ENCODE results near the gene ACKR1.

GRCh38 chr1:159222075-159222865, 17.6 kb downstream of the ACKR1 start:
- TF ChIP-seq POLR2A (IDR thresholded peaks at IDR 0.05; ENCODE audit: low read length) (no peak), GATA1 (IDR thresholded peaks at IDR 0.05; ENCODE audit: low read depth, low read length) (no peak)

All from erythroblast (primary cell).